ENCODE results near the gene SUCLG1. TPM values are rescaled to one million over a fixed set of nuclear protein-coding genes. Genes with fewer than 3 reads are reported as not detected.

Gene SUCLG1
- total RNA-seq, 2 experiments from 2014 or later: 34.2 to 37.1 TPM

DNA sequence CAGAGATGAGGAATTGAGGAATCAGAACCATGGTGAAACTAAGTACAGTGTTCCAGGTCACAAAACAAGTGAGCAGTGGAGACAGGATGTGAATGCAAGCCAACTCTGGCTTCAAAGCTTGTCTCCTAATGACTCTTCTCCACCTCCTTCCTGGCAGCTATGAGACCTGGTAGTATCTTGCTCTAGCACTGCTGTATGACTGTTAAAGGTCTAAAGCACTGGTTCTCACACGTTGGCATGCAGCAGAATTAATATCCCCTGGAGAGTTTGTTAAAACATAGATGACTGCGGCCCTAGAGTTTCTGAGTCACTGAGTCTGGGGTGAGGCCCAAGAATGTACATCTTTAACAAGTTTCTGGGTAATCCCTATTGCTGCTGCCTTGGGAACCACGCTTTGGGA lies 63.3 kb downstream of the SUCLG1 start:
- no peak for ATAC-seq (ENCODE audit: poor library complexity)
- CTCF ChIA-PET: no interaction called here
- H3K4me1 ChIP-seq (ENCODE audit: insufficient read depth, low read length): no peaks in the 10 kb centered on the region

DNA sequence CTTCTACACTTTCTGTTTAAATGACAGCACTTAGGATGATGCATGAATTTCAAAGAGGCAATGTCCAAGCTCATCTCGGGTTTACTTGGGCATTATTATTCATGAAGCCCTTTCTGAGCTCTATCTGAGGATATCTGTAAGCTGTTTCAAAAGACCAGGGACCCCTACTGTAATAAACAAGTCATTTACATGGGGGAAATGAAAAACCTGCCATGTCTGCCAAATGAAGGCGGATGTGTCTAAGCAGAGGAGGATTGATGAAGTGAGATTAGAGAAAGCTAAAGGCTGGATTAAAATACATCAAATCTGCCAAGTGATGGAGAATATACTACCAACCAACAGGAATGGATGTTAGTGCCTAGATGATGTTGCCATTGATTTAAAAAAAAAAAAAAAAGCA lies 64.5 kb downstream of the SUCLG1 start:
- no peak overlapping the region for H3K4me3 ChIP-seq (ENCODE audit: low read length)
- H3K36me3 ChIP-seq (ENCODE audit: insufficient read depth, low read length): no peaks in the 10 kb centered on the region
- POLR2A ChIA-PET: no interaction called here
- H3K27me3 Mint-ChIP-seq: peaks cover 14% of the 10 kb centered on the region
- H3K9me3 Mint-ChIP-seq: peaks cover 2% of the 10 kb centered on the region
- CTCF ChIA-PET: no interaction called here
- no peak overlapping the region for H3K27ac ChIP-seq (ENCODE audit: low read depth in 1 of 2, low read length in 2 of 2)
- no peak overlapping the region for H3K4me3 Mint-ChIP-seq
- H3K9me3 ChIP-seq (ENCODE audit: control insufficient read depth in 1 of 2, insufficient read depth in 1 of 2, low read length in 2 of 2): no peaks in the 10 kb centered on the region
- ATAC-seq (ENCODE audit: poor library complexity) (no peak), DNase-seq (no peak)
- H3K36me3 Mint-ChIP-seq (ENCODE audit: low read depth): no peaks in the 10 kb centered on the region
- H3K27ac Mint-ChIP-seq: no peak overlapping the region
- H3K4me1 Mint-ChIP-seq (ENCODE audit: low read depth): no peaks in the 10 kb centered on the region
- intact Hi-C loops (cut with DNase I, micrococcal nuclease): no loop called here
- TF ChIP-seq, protein P1, sequence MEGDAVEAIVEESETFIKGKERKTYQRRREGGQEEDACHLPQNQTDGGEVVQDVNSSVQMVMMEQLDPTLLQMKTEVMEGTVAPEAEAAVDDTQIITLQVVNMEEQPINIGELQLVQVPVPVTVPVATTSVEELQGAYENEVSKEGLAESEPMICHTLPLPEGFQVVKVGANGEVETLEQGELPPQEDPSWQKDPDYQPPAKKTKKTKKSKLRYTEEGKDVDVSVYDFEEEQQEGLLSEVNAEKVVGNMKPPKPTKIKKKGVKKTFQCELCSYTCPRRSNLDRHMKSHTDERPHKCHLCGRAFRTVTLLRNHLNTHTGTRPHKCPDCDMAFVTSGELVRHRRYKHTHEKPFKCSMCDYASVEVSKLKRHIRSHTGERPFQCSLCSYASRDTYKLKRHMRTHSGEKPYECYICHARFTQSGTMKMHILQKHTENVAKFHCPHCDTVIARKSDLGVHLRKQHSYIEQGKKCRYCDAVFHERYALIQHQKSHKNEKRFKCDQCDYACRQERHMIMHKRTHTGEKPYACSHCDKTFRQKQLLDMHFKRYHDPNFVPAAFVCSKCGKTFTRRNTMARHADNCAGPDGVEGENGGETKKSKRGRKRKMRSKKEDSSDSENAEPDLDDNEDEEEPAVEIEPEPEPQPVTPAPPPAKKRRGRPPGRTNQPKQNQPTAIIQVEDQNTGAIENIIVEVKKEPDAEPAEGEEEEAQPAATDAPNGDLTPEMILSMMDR (IDR thresholded peaks at IDR 0.05): no peak
- H3K27me3 ChIP-seq (ENCODE audit: control insufficient read depth in 1 of 2, insufficient read depth in 2 of 2, low read length in 2 of 2): peaks cover 0 to 2% of the 10 kb centered on the region in 2 experiments
- H3K4me1 ChIP-seq (ENCODE audit: insufficient read depth, low read length): no peaks in the 10 kb centered on the region

More for the DNA sequence above, 63.3 kb downstream of the SUCLG1 start:
- Mint-ChIP-seq H3K9me3 (peaks cover 2% of the 10 kb centered on the region), H3K27ac (no peak overlapping the region), H3K27me3 (peaks cover 18% of the 10 kb centered on the region), H3K4me3 (no peak overlapping the region), H3K4me1 (ENCODE audit: low read depth) (no peaks in the 10 kb centered on the region), H3K36me3 (ENCODE audit: low read depth) (no peaks in the 10 kb centered on the region)
- intact Hi-C loops (cut with DNase I, micrococcal nuclease): no loop called here
- TF ChIP-seq, protein P1 (IDR thresholded peaks at IDR 0.05): no peak
- POLR2A ChIA-PET: no interaction called here
- no peaks in the 10 kb centered on the region for H3K9me3 ChIP-seq (ENCODE audit: control insufficient read depth in 1 of 2, insufficient read depth in 1 of 2, low read length in 2 of 2)
- H3K27me3 ChIP-seq (ENCODE audit: control insufficient read depth in 1 of 2, insufficient read depth in 2 of 2, low read length in 2 of 2): peaks cover 0 to 2% of the 10 kb centered on the region in 2 experiments
- H3K27ac ChIP-seq (ENCODE audit: low read depth in 1 of 2, low read length in 2 of 2): no peak overlapping the region
- no peak for DNase-seq
- no peaks in the 10 kb centered on the region for H3K36me3 ChIP-seq (ENCODE audit: insufficient read depth, low read length)
- H3K4me3 ChIP-seq (ENCODE audit: low read length): no peak overlapping the region

DNA sequence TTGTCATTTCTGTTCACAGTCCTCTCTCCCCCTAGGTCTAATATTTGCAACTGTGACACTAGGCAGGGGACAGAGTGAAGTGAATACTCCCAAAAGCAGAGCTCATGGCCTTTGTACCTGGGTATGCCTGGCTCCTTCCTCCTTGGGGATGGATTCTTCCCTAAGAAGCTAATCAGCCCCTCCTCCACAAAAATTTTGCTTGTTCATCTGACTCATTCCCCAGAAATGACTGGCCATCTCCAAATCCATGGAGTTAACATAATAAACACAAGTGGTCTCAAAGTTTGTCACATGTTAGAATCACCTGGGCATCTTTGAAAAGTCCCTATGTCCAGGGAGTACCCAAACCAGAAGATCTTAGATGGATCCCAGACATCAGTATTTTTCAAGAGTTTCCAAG lies 65.3 kb downstream of the SUCLG1 start:
- H3K27me3 Mint-ChIP-seq: peaks cover 14% of the 10 kb centered on the region
- H3K36me3 ChIP-seq (ENCODE audit: insufficient read depth, low read length): no peaks in the 10 kb centered on the region
- CTCF ChIA-PET: no interaction called here
- H3K27ac Mint-ChIP-seq: no peak overlapping the region
- peaks cover 2% of the 10 kb centered on the region for H3K9me3 Mint-ChIP-seq
- H3K4me1 Mint-ChIP-seq (ENCODE audit: low read depth): no peaks in the 10 kb centered on the region
- no peak overlapping the region for H3K4me3 ChIP-seq (ENCODE audit: low read length)
- peaks cover 0 to 2% of the 10 kb centered on the region in 2 experiments for H3K27me3 ChIP-seq (ENCODE audit: control insufficient read depth in 1 of 2, insufficient read depth in 2 of 2, low read length in 2 of 2)
- intact Hi-C loops (cut with DNase I, micrococcal nuclease): no loop called here
- no peaks in the 10 kb centered on the region for H3K4me1 ChIP-seq (ENCODE audit: insufficient read depth, low read length)
- ATAC-seq (ENCODE audit: poor library complexity) (no peak), DNase-seq (no peak)
- H3K27ac ChIP-seq (ENCODE audit: low read depth in 1 of 2, low read length in 2 of 2): no peak overlapping the region
- H3K4me3 Mint-ChIP-seq: no peak overlapping the region
- TF ChIP-seq, protein P1 (IDR thresholded peaks at IDR 0.05): no peak
- H3K9me3 ChIP-seq (ENCODE audit: control insufficient read depth in 1 of 2, insufficient read depth in 1 of 2, low read length in 2 of 2): no peaks in the 10 kb centered on the region
- H3K36me3 Mint-ChIP-seq (ENCODE audit: low read depth): no peaks in the 10 kb centered on the region
- POLR2A ChIA-PET: no interaction called here
